ENCODE measurements around the gene PITPNM3.
A peak's percentile ranks its signal among the peaks of the same experiment; 100 is the strongest.

The PITPNM3 gene

GRCh38 chr17:6443692-6444570 lies 112.4 kb downstream of the PITPNM3 start, which contains the start of gene PIMREG:
PIMREG (plus strand) TSS chr17:6444455; CDS start chr17:6445111, 656 bp downstream.
- DNase-seq (ENCODE audit: low read depth, low spot score), result peak; percentile 84

- no peak for DNase-seq (ENCODE audit: low read depth, low spot score)
These were observed 113.6 kb downstream of the PITPNM3 start for GRCh38 chr17:6442775-6443174.

GRCh38 chr17:6439951-6440350 lies 116.4 kb downstream of the PITPNM3 start:
- DNase-seq (ENCODE audit: low read depth, low spot score), result no peak

- DNase-seq (ENCODE audit: low read depth, low spot score), result no peak
These were observed 118.4 kb downstream of the PITPNM3 start for GRCh38 chr17:6437956-6438355.

- DNase-seq (ENCODE audit: low read depth, low spot score), result no peak
These were observed 118.9 kb downstream of the PITPNM3 start for GRCh38 chr17:6437466-6437865.

GRCh38 chr17:6435968-6436367 lies 120.4 kb downstream of the PITPNM3 start:
- peak; percentile 28 for DNase-seq (ENCODE audit: low read depth, low spot score)

- DNase-seq (ENCODE audit: low read depth, low spot score), result no peak
These were observed 121.3 kb downstream of the PITPNM3 start, which contains the start of gene AIPL1 for GRCh38 chr17:6435051-6435450. AIPL1 (minus strand) TSS chr17:6435121; CDS start chr17:6435104, 17 bp downstream.

- no peak for DNase-seq (ENCODE audit: low read depth, low spot score)
These were observed 125.6 kb downstream of the PITPNM3 start for GRCh38 chr17:6430769-6431168.

- DNase-seq (ENCODE audit: low read depth, low spot score), result no peak
These were observed 127.1 kb downstream of the PITPNM3 start for GRCh38 chr17:6429266-6429665.

- no peak for DNase-seq (ENCODE audit: low read depth, low spot score)
These were observed 128.0 kb downstream of the PITPNM3 start for GRCh38 chr17:6428207-6428965.

- DNase-seq (ENCODE audit: low read depth, low spot score), result no peak
These were observed 129.0 kb downstream of the PITPNM3 start for GRCh38 chr17:6427279-6427781.

GRCh38 chr17:6426356-6427101 lies 129.8 kb downstream of the PITPNM3 start:
- no peak for DNase-seq (ENCODE audit: low read depth, low spot score)

GRCh38 chr17:6425407-6425806 lies 130.9 kb downstream of the PITPNM3 start:
- DNase-seq (ENCODE audit: low read depth, low spot score), result no peak

- no peak for DNase-seq (ENCODE audit: low read depth, low spot score)
These were observed 132.4 kb downstream of the PITPNM3 start for GRCh38 chr17:6423931-6424330.

- DNase-seq (ENCODE audit: low read depth, low spot score), result no peak
These were observed 133.6 kb downstream of the PITPNM3 start for GRCh38 chr17:6422654-6423241.

- DNase-seq (ENCODE audit: low read depth, low spot score), result peak; percentile 31
These were observed 134.4 kb downstream of the PITPNM3 start for GRCh38 chr17:6421700-6422604.

- DNase-seq (ENCODE audit: low read depth, low spot score), result no peak
These were observed 136.1 kb downstream of the PITPNM3 start for GRCh38 chr17:6420173-6420641.

GRCh38 chr17:6415616-6416015 lies 140.7 kb downstream of the PITPNM3 start:
- no peak for DNase-seq (ENCODE audit: low read depth, low spot score)

GRCh38 chr17:6413065-6413464 lies 143.3 kb downstream of the PITPNM3 start:
- no peak for DNase-seq (ENCODE audit: low read depth, low spot score)

GRCh38 chr17:6408735-6409134 lies 147.6 kb downstream of the PITPNM3 start:
- no peak for DNase-seq (ENCODE audit: low read depth, low spot score)

All from smooth muscle cell of the brain vasculature (primary cell).